HepG2 (cell line): ENCODE results near the gene ERBB3. TPM values are rescaled to one million over a fixed set of nuclear protein-coding genes. Genes with fewer than 3 reads are reported as not detected.

Experiments
- CEBPG ChIP-seq: IDR thresholded peaks from 2 replicates; pipeline ENCODE4 v1.6.1; 2016
- DNMT3B ChIP-seq: conservative IDR thresholded peaks from 2 replicates; pipeline ENCODE4 v1.6.1; 2016; ENCODE audit warnings: missing biosample characterization, control low read depth
- EP300 ChIP-seq, 3 experiments: sonication (generic) in 1 of 3; formaldehyde crosslinking in 1 of 3; IDR thresholded peaks; 2 replicates each; pipeline versions ENCODE4 v1.5.1 to v1.6.1; 2011 to 2020; ENCODE audit warnings: low read depth in 2 of 3, low read length in 2 of 3, borderline replicate concordance in 1 of 3, improper control_type of control experiment in 1 of 3, mild to moderate bottlenecking in 1 of 3, missing genetic modification reagents in 1 of 3, moderate library complexity in 1 of 3
- HNF4G ChIP-seq, 2 experiments: sonication (generic) in 1 of 2; formaldehyde crosslinking in 1 of 2; IDR thresholded peaks; 2 replicates each; pipeline versions ENCODE4 v1.4.0 to v1.6.1; 2011 to 2020; ENCODE audit warnings: borderline replicate concordance in 2 of 2, low read depth in 2 of 2, mild to moderate bottlenecking in 2 of 2, low read length in 1 of 2, missing genetic modification reagents in 1 of 2, moderate library complexity in 1 of 2
- MED1 ChIP-seq: sonication (generic); formaldehyde crosslinking; IDR thresholded peaks from 2 replicates; pipeline ENCODE4 v1.4.0; 2020; ENCODE audit warnings: missing genetic modification reagents
- SOX13 ChIP-seq, 3 experiments: fragments of 450-650 bp in 1 of 3; sonication (generic) in 1 of 3; formaldehyde crosslinking in 1 of 3; IDR thresholded peaks in 2 of 3; conservative IDR thresholded peaks in 1 of 3; 2 replicates each; pipeline versions ENCODE4 v1.5.0 to v1.6.1; 2016 to 2020; ENCODE audit warnings: antibody characterized with exemption in 1 of 3, mild to moderate bottlenecking in 1 of 3, missing compliant biosample characterization in 1 of 3, missing genetic modification reagents in 1 of 3, moderate library complexity in 1 of 3
- TOPORS ChIP-seq: sonication (generic); formaldehyde crosslinking; IDR thresholded peaks from 2 replicates; pipeline ENCODE4 v1.8.0; 2023; ENCODE audit warnings: mild to moderate bottlenecking, missing genetic modification reagents
- ZFP36L2 ChIP-seq: sonication (generic); formaldehyde crosslinking; IDR thresholded peaks from 2 replicates; pipeline ENCODE4 v1.4.0; 2020; ENCODE audit warnings: missing genetic modification reagents
- ZMYM2 ChIP-seq: sonication (generic); formaldehyde crosslinking; IDR thresholded peaks from 2 replicates; pipeline ENCODE4 v1.8.0; 2022; ENCODE audit warnings: mild to moderate bottlenecking, missing genetic modification reagents
- ZNF121 ChIP-seq: sonication (generic); formaldehyde crosslinking; IDR thresholded peaks from 2 replicates; pipeline ENCODE4 v1.5.0; 2020; ENCODE audit warnings: mild to moderate bottlenecking, missing genetic modification reagents
- ZNF550 ChIP-seq: sonication (generic); formaldehyde crosslinking; IDR thresholded peaks from 2 replicates; pipeline ENCODE4 v1.4.0; 2020; ENCODE audit warnings: mild to moderate bottlenecking, missing genetic modification reagents, borderline replicate concordance
- ZNF577 ChIP-seq: sonication (generic); formaldehyde crosslinking; IDR thresholded peaks from 2 replicates; pipeline ENCODE4 v1.4.0; 2020; ENCODE audit warnings: mild to moderate bottlenecking, low read depth, missing genetic modification reagents, borderline replicate concordance
- ZNF589 ChIP-seq: sonication (generic); formaldehyde crosslinking; conservative IDR thresholded peaks from 2 replicates; pipeline ENCODE4 v1.8.0; 2022; ENCODE audit warnings: mild to moderate bottlenecking, moderate library complexity, missing genetic modification reagents
- ZNF629 ChIP-seq: sonication (generic); formaldehyde crosslinking; conservative IDR thresholded peaks from 2 replicates; pipeline ENCODE4 v1.5.0; 2020; ENCODE audit warnings: missing genetic modification reagents
- ZNF720 ChIP-seq: sonication (generic); formaldehyde crosslinking; IDR thresholded peaks from 2 replicates; pipeline ENCODE4 v1.4.0; 2020; ENCODE audit warnings: missing genetic modification reagents
- polyA plus RNA-seq, 8 experiments: library from polyadenylated mRNA; depleted of rRNA in 3 of 8; stranded (reverse) in 7 of 8; unstranded in 1 of 8; fragments of >200 nt; fragmentation: Illumina TruSeq in 4 of 8; extraction: Trizol in 4 of 8; gene quantifications; 2 replicates each; pipeline versions ENCODE4 v1.2.1 to v1.2.3, GENCODE V29; 2011 to 2016; ENCODE audit warnings: low read depth in 4 of 8, missing spikeins in 1 of 8, mixed read lengths in 1 of 8; ENCODE audit not compliant: insufficient read depth in 1 of 8
- total RNA-seq, 5 experiments: library from RNA; depleted of rRNA; stranded (reverse); fragments of >200 nt; fragmentation: Illumina TruSeq; extraction: Trizol; gene quantifications; 2 replicates each; pipeline ENCODE4 v1.2.3, GENCODE V29; 2016; ENCODE audit warnings: low read depth in 1 of 5
- TF ChIP-seq, protein P1 (sequence below): sonication (generic); formaldehyde crosslinking; IDR thresholded peaks from 2 replicates; pipeline ENCODE4 v1.5.1; 2020; ENCODE audit warnings: mild to moderate bottlenecking, missing genetic modification reagents, moderate library complexity
- TF ChIP-seq, protein P2 (sequence below): sonication (generic); formaldehyde crosslinking; IDR thresholded peaks from 2 replicates; pipeline ENCODE4 v1.4.0; 2020; ENCODE audit warnings: missing genetic modification reagents, mild to moderate bottlenecking, borderline replicate concordance
- TF ChIP-seq, protein P3 (sequence below): sonication (generic); formaldehyde crosslinking; IDR thresholded peaks from 2 replicates; pipeline ENCODE4 v1.4.0; 2020; ENCODE audit warnings: low read depth, mild to moderate bottlenecking, missing genetic modification reagents
- TF ChIP-seq, protein P4 (sequence below): fragments of 450-650 bp; IDR thresholded peaks from 2 replicates; pipeline ENCODE4 v1.6.1; 2017

Gene ERBB3
- total and polyA plus RNA-seq, 2 of the 13 experiments (the other 11 are each of a cell fraction or from before 2014, with no cell fraction given), result 93.6 to 358 TPM

DNA sequence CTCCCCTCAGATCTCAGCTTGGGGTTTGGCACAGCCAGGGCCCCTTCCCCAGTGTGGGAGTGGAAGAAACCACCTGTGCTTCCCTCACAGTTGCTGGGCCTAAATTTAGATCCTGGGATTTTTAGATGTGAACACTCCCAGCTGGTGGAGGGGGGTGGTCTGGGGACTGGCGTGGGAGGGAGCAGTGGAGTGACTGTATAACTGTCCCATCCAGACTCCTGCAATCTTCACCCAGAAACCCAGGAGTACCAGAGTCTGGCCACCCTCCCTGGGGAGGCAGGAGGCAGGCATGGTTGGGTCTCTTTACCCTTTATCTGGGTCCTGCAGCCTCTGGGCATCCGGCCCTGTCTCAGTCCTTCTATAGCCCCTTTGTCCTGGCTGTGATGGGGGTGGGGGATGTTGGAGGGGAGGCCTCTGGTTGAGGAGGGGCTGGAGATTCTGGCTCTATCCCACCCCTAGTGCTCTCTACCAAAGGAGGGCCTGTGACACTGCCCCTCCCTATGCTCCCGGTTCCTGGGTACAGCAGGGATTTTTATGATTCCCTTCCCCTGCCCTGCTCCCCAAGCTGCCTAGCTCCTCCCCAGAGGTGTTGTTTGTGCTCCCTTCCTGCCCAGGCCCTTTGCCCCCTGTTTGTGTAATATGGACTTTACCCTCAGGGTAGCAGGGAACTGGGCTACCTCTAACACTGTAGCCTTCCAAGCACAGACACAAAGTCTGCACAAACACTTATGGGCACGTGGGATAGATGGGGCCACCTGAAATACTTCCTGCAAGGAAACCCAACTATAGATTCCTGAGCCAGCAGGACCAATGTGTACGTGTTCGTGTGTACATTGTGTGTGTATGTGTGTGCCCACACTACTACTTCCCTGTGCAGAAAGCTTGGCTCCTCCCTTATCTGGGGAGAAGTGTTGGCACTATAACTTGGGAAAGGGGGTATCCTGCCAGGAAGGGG lies 1.7 kb downstream of the ERBB3 start (continued):
- TF ChIP-seq, protein P1, sequence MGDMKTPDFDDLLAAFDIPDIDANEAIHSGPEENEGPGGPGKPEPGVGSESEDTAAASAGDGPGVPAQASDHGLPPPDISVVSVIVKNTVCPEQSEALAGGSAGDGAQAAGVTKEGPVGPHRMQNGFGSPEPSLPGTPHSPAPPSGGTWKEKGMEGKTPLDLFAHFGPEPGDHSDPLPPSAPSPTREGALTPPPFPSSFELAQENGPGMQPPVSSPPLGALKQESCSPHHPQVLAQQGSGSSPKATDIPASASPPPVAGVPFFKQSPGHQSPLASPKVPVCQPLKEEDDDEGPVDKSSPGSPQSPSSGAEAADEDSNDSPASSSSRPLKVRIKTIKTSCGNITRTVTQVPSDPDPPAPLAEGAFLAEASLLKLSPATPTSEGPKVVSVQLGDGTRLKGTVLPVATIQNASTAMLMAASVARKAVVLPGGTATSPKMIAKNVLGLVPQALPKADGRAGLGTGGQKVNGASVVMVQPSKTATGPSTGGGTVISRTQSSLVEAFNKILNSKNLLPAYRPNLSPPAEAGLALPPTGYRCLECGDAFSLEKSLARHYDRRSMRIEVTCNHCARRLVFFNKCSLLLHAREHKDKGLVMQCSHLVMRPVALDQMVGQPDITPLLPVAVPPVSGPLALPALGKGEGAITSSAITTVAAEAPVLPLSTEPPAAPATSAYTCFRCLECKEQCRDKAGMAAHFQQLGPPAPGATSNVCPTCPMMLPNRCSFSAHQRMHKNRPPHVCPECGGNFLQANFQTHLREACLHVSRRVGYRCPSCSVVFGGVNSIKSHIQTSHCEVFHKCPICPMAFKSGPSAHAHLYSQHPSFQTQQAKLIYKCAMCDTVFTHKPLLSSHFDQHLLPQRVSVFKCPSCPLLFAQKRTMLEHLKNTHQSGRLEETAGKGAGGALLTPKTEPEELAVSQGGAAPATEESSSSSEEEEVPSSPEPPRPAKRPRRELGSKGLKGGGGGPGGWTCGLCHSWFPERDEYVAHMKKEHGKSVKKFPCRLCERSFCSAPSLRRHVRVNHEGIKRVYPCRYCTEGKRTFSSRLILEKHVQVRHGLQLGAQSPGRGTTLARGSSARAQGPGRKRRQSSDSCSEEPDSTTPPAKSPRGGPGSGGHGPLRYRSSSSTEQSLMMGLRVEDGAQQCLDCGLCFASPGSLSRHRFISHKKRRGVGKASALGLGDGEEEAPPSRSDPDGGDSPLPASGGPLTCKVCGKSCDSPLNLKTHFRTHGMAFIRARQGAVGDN (CRISPR knock-in tag), result peak; percentile 63
- TF ChIP-seq SOX13 (IDR thresholded peaks at IDR 0.05) (peak; percentile 93), SOX13 (CRISPR knock-in tag; conservative IDR thresholded peaks at IDR 0.05 in 1 of 2, IDR thresholded peaks at IDR 0.05 in 1 of 2) (peak in 1 of 2 experiments; percentile 96; a peak in 2 of 4 replicates), DNMT3B (0 out of 2 replicates have a peak, but pooled peaks have one; percentile 52), ZFP36L2 (CRISPR knock-in tag) (no peak), EP300 (IDR thresholded peaks at IDR 0.05; ENCODE audit: low read depth in 2 of 2, low read length in 2 of 2) (peak; percentile 93 to 97; a peak in 3 of 4 replicates), EP300 (CRISPR knock-in tag; IDR thresholded peaks at IDR 0.05; ENCODE audit: borderline replicate concordance) (peak; percentile 98), HNF4G (IDR thresholded peaks at IDR 0.05; ENCODE audit: borderline replicate concordance, low read depth, low read length) (peak; percentile 100), HNF4G (CRISPR knock-in tag; IDR thresholded peaks at IDR 0.05; ENCODE audit: borderline replicate concordance, low read depth) (peak; percentile 100), ZNF121 (CRISPR knock-in tag) (peak; percentile 62; the same call in 1 of the 2 replicates), ZNF550 (CRISPR knock-in tag) (no peak; the same call in 1 of the 2 replicates), MED1 (peak; percentile 99), ZNF589 (CRISPR knock-in tag) (peak; percentile 91; the same call in 1 of the 2 replicates), ZNF720 (CRISPR knock-in tag) (no peak), ZMYM2 (CRISPR knock-in tag) (peak; percentile 92), ZNF629 (peak; percentile 78), ZNF577 (CRISPR knock-in tag) (no peak), CEBPG (peak; percentile 93), TOPORS (CRISPR knock-in tag) (no peak)
- TF ChIP-seq, protein P2, sequence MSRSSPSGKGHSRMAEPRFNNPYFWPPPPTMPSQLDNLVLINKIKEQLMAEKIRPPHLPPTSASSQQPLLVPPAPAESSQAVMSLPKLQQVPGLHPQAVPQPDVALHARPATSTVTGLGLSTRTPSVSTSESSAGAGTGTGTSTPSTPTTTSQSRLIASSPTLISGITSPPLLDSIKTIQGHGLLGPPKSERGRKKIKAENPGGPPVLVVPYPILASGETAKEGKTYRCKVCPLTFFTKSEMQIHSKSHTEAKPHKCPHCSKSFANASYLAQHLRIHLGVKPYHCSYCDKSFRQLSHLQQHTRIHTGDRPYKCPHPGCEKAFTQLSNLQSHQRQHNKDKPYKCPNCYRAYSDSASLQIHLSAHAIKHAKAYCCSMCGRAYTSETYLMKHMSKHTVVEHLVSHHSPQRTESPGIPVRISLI, result peak; percentile 66; the same call in 1 of the 2 replicates
- TF ChIP-seq, protein P3, sequence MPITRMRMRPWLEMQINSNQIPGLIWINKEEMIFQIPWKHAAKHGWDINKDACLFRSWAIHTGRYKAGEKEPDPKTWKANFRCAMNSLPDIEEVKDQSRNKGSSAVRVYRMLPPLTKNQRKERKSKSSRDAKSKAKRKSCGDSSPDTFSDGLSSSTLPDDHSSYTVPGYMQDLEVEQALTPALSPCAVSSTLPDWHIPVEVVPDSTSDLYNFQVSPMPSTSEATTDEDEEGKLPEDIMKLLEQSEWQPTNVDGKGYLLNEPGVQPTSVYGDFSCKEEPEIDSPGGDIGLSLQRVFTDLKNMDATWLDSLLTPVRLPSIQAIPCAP (CRISPR knock-in tag), result 0 out of 2 replicates have a peak, but pooled peaks have one; percentile 24
- TF ChIP-seq, protein P4, sequence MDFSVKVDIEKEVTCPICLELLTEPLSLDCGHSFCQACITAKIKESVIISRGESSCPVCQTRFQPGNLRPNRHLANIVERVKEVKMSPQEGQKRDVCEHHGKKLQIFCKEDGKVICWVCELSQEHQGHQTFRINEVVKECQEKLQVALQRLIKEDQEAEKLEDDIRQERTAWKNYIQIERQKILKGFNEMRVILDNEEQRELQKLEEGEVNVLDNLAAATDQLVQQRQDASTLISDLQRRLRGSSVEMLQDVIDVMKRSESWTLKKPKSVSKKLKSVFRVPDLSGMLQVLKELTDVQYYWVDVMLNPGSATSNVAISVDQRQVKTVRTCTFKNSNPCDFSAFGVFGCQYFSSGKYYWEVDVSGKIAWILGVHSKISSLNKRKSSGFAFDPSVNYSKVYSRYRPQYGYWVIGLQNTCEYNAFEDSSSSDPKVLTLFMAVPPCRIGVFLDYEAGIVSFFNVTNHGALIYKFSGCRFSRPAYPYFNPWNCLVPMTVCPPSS, result no peak
